H1 (cell line): ENCODE measurements around the gene TBC1D2. TPM values are rescaled to one million over a fixed set of nuclear protein-coding genes. Genes with fewer than 3 reads are reported as not detected.

ENCODE experiments used
- CTCF ChIA-PET: fragments of 300-600 bp; sonication (Branson Sonifier 250); formaldehyde crosslinking; loops from one replicate; lab custom pipeline; 2021; ENCODE audit not compliant: partially characterized antibody; lab: Charles Lee
- POLR2A ChIA-PET: fragments of 300-600 bp; sonication (Branson Sonifier 250); formaldehyde crosslinking; loops from one replicate; lab custom pipeline; 2021; ENCODE audit warnings: inconsistent platforms; ENCODE audit not compliant: partially characterized antibody; lab: Charles Lee
- DNase-seq, 2 experiments: peaks; one replicate each; pipeline versions ENCODE4 v3.0.0 to v3.0.0-alpha.2; 2010 to 2022; ENCODE audit warnings: low spot score in 2 of 2, low read depth in 1 of 2, mixed read lengths in 1 of 2
- FAIRE-seq: peaks from 2 replicates; lab custom pipeline; 2011; peaks lifted over from hg19 to GRCh38; lab: Jason Lieb, UNC
- H2AFZ ChIP-seq: 2 replicates; pipeline ENCODE4 v1.8.1; 2012; ENCODE audit warnings: low read length, inconsistent platforms
- H2AK5ac ChIP-seq: 2 replicates; pipeline ENCODE4 v1.6.1; 2013; ENCODE audit warnings: low read depth, low read length
- H2BK120ac ChIP-seq: replicated peaks from 2 replicates; pipeline ENCODE3; 2013; ENCODE audit warnings: low read depth, low read length, inconsistent platforms
- H2BK12ac ChIP-seq: 2 replicates; pipeline ENCODE4 v1.6.1; 2013; ENCODE audit warnings: low read depth, low read length
- H2BK15ac ChIP-seq: 2 replicates; pipeline ENCODE4 v1.6.1; 2013; ENCODE audit warnings: low read length
- H2BK20ac ChIP-seq: 2 replicates; pipeline ENCODE4 v1.6.1; 2013; ENCODE audit warnings: low read length
- H2BK5ac ChIP-seq: 2 replicates; pipeline ENCODE4 v1.6.1; 2013; ENCODE audit warnings: low read depth, low read length
- H3K14ac ChIP-seq: 2 replicates; pipeline ENCODE4 v1.6.1; 2013; ENCODE audit warnings: inconsistent platforms; ENCODE audit not compliant: insufficient read length
- H3K18ac ChIP-seq: 2 replicates; pipeline ENCODE4 v1.6.1; 2013; ENCODE audit warnings: low read length; ENCODE audit errors: extremely low read depth
- H3K23ac ChIP-seq: 2 replicates; pipeline ENCODE4 v1.6.1; 2013; ENCODE audit warnings: inconsistent platforms; ENCODE audit not compliant: insufficient read length
- H3K23me2 ChIP-seq: 2 replicates; pipeline ENCODE4 v1.6.1; 2013; ENCODE audit warnings: low read depth, low read length
- H3K27ac ChIP-seq: 2 replicates; pipeline ENCODE4 v1.6.1; 2011; ENCODE audit warnings: low read depth, low read length, inconsistent platforms
- H3K27me3 ChIP-seq, 4 experiments: replicated peaks in 1 of 4; 1 replicate in 1 of 4; 2 replicates in 3 of 4; pipeline versions ENCODE4 v1.6.1 to v1.8.1; 2011 to 2013; ENCODE audit warnings: low read length in 3 of 4, mild to moderate bottlenecking in 3 of 4, inconsistent platforms in 2 of 4, mixed read lengths in 2 of 4, moderate library complexity in 1 of 4; ENCODE audit not compliant: control insufficient read depth in 3 of 4, insufficient read depth in 3 of 4; ENCODE audit errors: extremely low read depth in 1 of 4
- H3K36me3 ChIP-seq, 4 experiments: 2 replicates each; pipeline versions ENCODE4 v1.6.1 to v1.8.1; 2011 to 2013; ENCODE audit warnings: mild to moderate bottlenecking in 4 of 4, low read length in 3 of 4, moderate library complexity in 2 of 4, control low read depth in 1 of 4, inconsistent platforms in 1 of 4; ENCODE audit not compliant: insufficient read depth in 4 of 4, control insufficient read depth in 2 of 4
- H3K4ac ChIP-seq: replicated peaks from 2 replicates; pipeline ENCODE3; 2013; ENCODE audit warnings: low read length, low read depth, mixed read lengths, inconsistent platforms; ENCODE audit not compliant: insufficient read length
- H3K4me1 ChIP-seq, 4 experiments: replicated peaks in 1 of 4; 1 replicate in 1 of 4; 2 replicates in 3 of 4; pipeline versions ENCODE4 v1.6.1 to v1.8.1; 2011 to 2013; ENCODE audit warnings: low read length in 3 of 4, inconsistent platforms in 2 of 4, mixed read lengths in 1 of 4; ENCODE audit not compliant: insufficient read depth in 4 of 4, control insufficient read depth in 3 of 4
- H3K4me2 ChIP-seq, 2 experiments: 2 replicates each; pipeline versions ENCODE4 v1.6.1 to v1.8.1; 2011 to 2013; ENCODE audit warnings: low read depth in 2 of 2, low read length in 2 of 2, control low read depth in 1 of 2, inconsistent platforms in 1 of 2, mild to moderate bottlenecking in 1 of 2; ENCODE audit not compliant: insufficient read depth in 1 of 2
- H3K4me3 ChIP-seq, 4 experiments: fragments of 200-600, 300-600 bp in 1 of 4; sonication (generic), shearing (Covaris generic), sonication (Bioruptor Twin) in 1 of 4; 2 replicates each; pipeline versions ENCODE4 v1.5.1 to v1.8.1; 2011 to 2016; ENCODE audit warnings: low read length in 4 of 4, low read depth in 3 of 4, control low read depth in 2 of 4, inconsistent platforms in 2 of 4, mild to moderate bottlenecking in 2 of 4, mixed read lengths in 1 of 4, moderate library complexity in 1 of 4; ENCODE audit not compliant: insufficient read depth in 2 of 4; ENCODE audit errors: extremely low read depth in 1 of 4
- H3K56ac ChIP-seq: replicated peaks from 2 replicates; pipeline ENCODE3; 2013; ENCODE audit warnings: low read depth, mild to moderate bottlenecking, mixed read lengths, low read length, inconsistent platforms; ENCODE audit not compliant: insufficient read length
- H3K79me1 ChIP-seq: 2 replicates; pipeline ENCODE4 v1.6.1; 2013; ENCODE audit warnings: low read depth, low read length, control low read depth
- H3K79me2 ChIP-seq, 2 experiments: 2 replicates each; pipeline versions ENCODE4 v1.6.1 to v1.8.1; 2012 to 2013; ENCODE audit warnings: low read length in 2 of 2, mild to moderate bottlenecking in 2 of 2, inconsistent platforms in 1 of 2; ENCODE audit not compliant: insufficient read depth in 2 of 2, control insufficient read depth in 1 of 2
- H3K9ac ChIP-seq, 4 experiments: replicated peaks in 1 of 4; 1 replicate in 1 of 4; 2 replicates in 3 of 4; pipeline versions ENCODE4 v1.6.1 to v1.8.1; 2011 to 2013; ENCODE audit warnings: low read depth in 3 of 4, low read length in 3 of 4, control low read depth in 2 of 4, mild to moderate bottlenecking in 2 of 4, moderate library complexity in 2 of 4, inconsistent platforms in 1 of 4; ENCODE audit errors: extremely low read depth in 1 of 4
- H3K9me3 ChIP-seq, 2 experiments: 2 replicates each; pipeline versions ENCODE4 v1.6.1 to v1.8.1; 2012 to 2013; ENCODE audit warnings: mild to moderate bottlenecking in 2 of 2, moderate library complexity in 2 of 2, control low read depth in 1 of 2, inconsistent platforms in 1 of 2, low read depth in 1 of 2, low read length in 1 of 2, mixed read lengths in 1 of 2; ENCODE audit not compliant: insufficient read depth in 2 of 2
- H4K20me1 ChIP-seq, 2 experiments: replicated peaks in 1 of 2; 2 replicates each; pipeline versions ENCODE3 to v1.8.1; 2011 to 2013; ENCODE audit warnings: inconsistent platforms in 2 of 2, low read length in 2 of 2, mild to moderate bottlenecking in 1 of 2; ENCODE audit not compliant: insufficient read depth in 2 of 2, control insufficient read depth in 1 of 2
- H4K5ac ChIP-seq: 2 replicates; pipeline ENCODE4 v1.6.1; 2013; ENCODE audit warnings: low read length, low read depth, mixed read lengths, inconsistent platforms; ENCODE audit not compliant: insufficient read length
- H4K8ac ChIP-seq: 2 replicates; pipeline ENCODE4 v1.8.0; 2013; ENCODE audit warnings: mild to moderate bottlenecking, moderate library complexity, low read length, inconsistent platforms; ENCODE audit not compliant: insufficient read depth; ENCODE audit errors: extremely low read depth
- H4K91ac ChIP-seq: replicated peaks from 2 replicates; pipeline ENCODE3; 2013; ENCODE audit warnings: low read length, mixed read lengths, inconsistent platforms; ENCODE audit not compliant: insufficient read length
- CBX8 ChIP-seq: fragments of 300-800, 300-1000 bp; sonication (generic); IDR thresholded peaks from 2 replicates; pipeline ENCODE4 v1.7.1; 2016; ENCODE audit warnings: low read depth, low read length, borderline replicate concordance
- EGR1 ChIP-seq: IDR thresholded peaks from 2 replicates; pipeline ENCODE4 v1.6.1; 2011; ENCODE audit warnings: low read depth, low read length, borderline replicate concordance
- KDM1A ChIP-seq: fragments of 200-600, 300-600 bp; sonication (generic); IDR thresholded peaks from 2 replicates; pipeline ENCODE4 v1.7.1; 2016; ENCODE audit warnings: mild to moderate bottlenecking, low read length, borderline replicate concordance
- PHF8 ChIP-seq: fragments of 200-600 bp; sonication (generic); conservative IDR thresholded peaks from 2 replicates; pipeline ENCODE4 v1.7.1; 2012; ENCODE audit warnings: low read depth, mild to moderate bottlenecking, inconsistent platforms, low read length, moderate library complexity
- RXRA ChIP-seq: IDR thresholded peaks from 2 replicates; pipeline ENCODE4 v1.6.1; 2011; ENCODE audit warnings: low read depth, mild to moderate bottlenecking, low read length, moderate library complexity; ENCODE audit not compliant: insufficient read depth
- SAP30 ChIP-seq: fragments of 300-600 bp; sonication (generic); IDR thresholded peaks from 2 replicates; pipeline ENCODE4 v1.7.1; 2012; ENCODE audit warnings: low read length, moderate library complexity, mild to moderate bottlenecking, inconsistent platforms; ENCODE audit not compliant: insufficient read depth, insufficient replicate concordance
- SIN3A ChIP-seq, 2 experiments: IDR thresholded peaks in 1 of 2; conservative IDR thresholded peaks in 1 of 2; 2 replicates each; pipeline ENCODE4 v1.6.1; 2011 to 2012; ENCODE audit warnings: low read length in 2 of 2, improper control_type of control experiment in 1 of 2, low read depth in 1 of 2, mild to moderate bottlenecking in 1 of 2
- WGBS, 2 experiments: shearing (Covaris generic) in 1 of 2; methylation state at CpG; one replicate each; pipeline versions ENCODE4 v1.1.6 to v1.1.7; 2013 to 2015; ENCODE audit warnings: low lambda C conversion rate in 2 of 2, mixed read lengths in 2 of 2, inconsistent platforms in 1 of 2, low coverage in 1 of 2, missing lambda C conversion rate in 1 of 2; ENCODE audit not compliant: insufficient replicate concordance in 2 of 2, insufficient coverage in 1 of 2, insufficient read length in 1 of 2; ENCODE audit errors: extremely low coverage in 1 of 2, missing lambda C conversion rate in 1 of 2; 5-methylcytosine and 5-hydroxymethylcytosine counted together
- polyA plus RNA-seq, 7 experiments: library from polyadenylated mRNA; depleted of rRNA in 3 of 7; stranded (reverse) in 5 of 7; unstranded in 2 of 7; fragments of >200 nt in 5 of 7; fragments of 200-250 nt in 2 of 7; gene quantifications; 1 replicate in 5 of 7; 2 replicates in 1 of 7; 4 replicates in 1 of 7; pipeline versions ENCODE4 v1.2.1 to v1.2.3, GENCODE V29; 2011 to 2013; ENCODE audit warnings: missing spikeins in 2 of 7, mixed read lengths in 2 of 7
- total RNA-seq: library from RNA; stranded (reverse); fragmentation: NEBNext Ultra II Directional; extraction: Animal tissue kit (Norgen Biotek cat#: 25700); gene quantifications from 2 replicates; pipeline ENCODE4 v1.2.1, GENCODE V29; 2021
- TF ChIP-seq, protein P1 (sequence below): IDR thresholded peaks from 2 replicates; pipeline ENCODE4 v1.6.1; 2012; ENCODE audit warnings: inconsistent platforms
- TF ChIP-seq, protein P2 (sequence below): IDR thresholded peaks from 2 replicates; pipeline ENCODE4 v1.6.1; 2012; ENCODE audit warnings: inconsistent platforms

TBC1D2 gene
- total and polyA plus RNA-seq, 2 of the 8 experiments (the other 6 are each of a cell fraction or from before 2014, with no cell fraction given), result 7.4 TPM

DNA sequence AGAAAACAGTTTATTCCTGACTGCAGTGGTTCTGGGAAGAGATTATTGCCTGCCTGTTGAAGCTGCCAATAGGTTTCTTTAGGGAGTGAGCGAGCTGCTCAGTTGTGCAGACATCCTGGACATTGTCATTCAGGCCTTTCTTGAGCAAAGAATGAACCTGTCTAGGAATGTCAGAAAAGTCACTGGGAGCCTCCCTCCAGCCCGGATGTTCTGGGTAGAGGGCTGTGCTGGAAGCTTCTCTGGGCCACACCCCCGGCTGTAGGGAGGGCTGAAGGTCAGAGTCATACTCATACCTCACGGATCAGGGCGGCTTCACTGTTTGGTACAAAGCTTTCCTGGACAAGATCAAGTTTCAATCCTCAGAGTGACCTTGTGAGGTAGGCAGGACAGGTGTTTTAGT is 33.4 kb upstream of the TBC1D2 start:
- Histone ChIP-seq H4K20me1 (no peaks in the 10 kb centered on the region), H3K23me2 (no peaks in the 10 kb centered on the region), H3K23ac (no peak overlapping the region), H3K4me1 (no peaks in the 10 kb centered on the region), H2BK20ac (peak overlapping the region; percentile 21; the same call in 1 of the 2 replicates), H4K91ac (no peak overlapping the region), H2AFZ (no peak overlapping the region), H2AK5ac (no peak overlapping the region), H4K8ac (no peak overlapping the region), H3K18ac (no peak overlapping the region), H3K79me2 (no peaks in the 10 kb centered on the region), H3K4me3 (no peak overlapping the region), H4K5ac (no peak overlapping the region), H3K56ac (no peak overlapping the region), H3K4me2 (no peak overlapping the region), H2BK12ac (no peak overlapping the region), H3K4ac (no peak overlapping the region), H3K27ac (no peak overlapping the region)
- DNase-seq (no peak), FAIRE-seq (no peak)
- WGBS, 2 experiments, result 86% methylated on average over 5 of the region's 5 CpGs; no CpG with 5 or more reads in 1 of the 2 experiments
- POLR2A ChIA-PET, result interaction anchor here (1.6 kb wide), 1 partner anchor 11 kb away, joined by 4 read pairs; no protein-coding TSS in a partner anchor
- TF ChIP-seq RXRA, result no peak
- no peak for TF ChIP-seq SIN3A (conservative IDR thresholded peaks at IDR 0.05 in 1 of 2, IDR thresholded peaks at IDR 0.05 in 1 of 2; ENCODE audit: low read depth in 1 of 2, low read length in 2 of 2)
- TF ChIP-seq, protein P1, sequence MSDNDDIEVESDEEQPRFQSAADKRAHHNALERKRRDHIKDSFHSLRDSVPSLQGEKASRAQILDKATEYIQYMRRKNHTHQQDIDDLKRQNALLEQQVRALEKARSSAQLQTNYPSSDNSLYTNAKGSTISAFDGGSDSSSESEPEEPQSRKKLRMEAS, result no peak
- no peak for TF ChIP-seq SAP30
- TF ChIP-seq KDM1A, result no peak
- TF ChIP-seq, protein P2, sequence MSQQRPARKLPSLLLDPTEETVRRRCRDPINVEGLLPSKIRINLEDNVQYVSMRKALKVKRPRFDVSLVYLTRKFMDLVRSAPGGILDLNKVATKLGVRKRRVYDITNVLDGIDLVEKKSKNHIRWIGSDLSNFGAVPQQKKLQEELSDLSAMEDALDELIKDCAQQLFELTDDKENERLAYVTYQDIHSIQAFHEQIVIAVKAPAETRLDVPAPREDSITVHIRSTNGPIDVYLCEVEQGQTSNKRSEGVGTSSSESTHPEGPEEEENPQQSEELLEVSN, result no peak
- no peak for TF ChIP-seq PHF8
- no peak for TF ChIP-seq EGR1
- no peak for TF ChIP-seq CBX8
- TF ChIP-seq, all 59 proteins: peak for 0
- no peaks in the 10 kb centered on the region for H3K79me1 ChIP-seq
- 0 out of 2 replicates have a peak overlapping the region, but pooled peaks have one; percentile 19 for H2BK5ac ChIP-seq
- H3K36me3 ChIP-seq, result no peaks in the 10 kb centered on the region
- H3K9me3 ChIP-seq, result no peaks in the 10 kb centered on the region
- CTCF ChIA-PET, result interaction anchor here (0.7 to 2.8 kb wide), 5 partner anchors 15 to 354 kb away, joined by 3 to 10 read pairs (median 3); no protein-coding TSS in a partner anchor
- H3K14ac ChIP-seq, result no peak overlapping the region
- peak overlapping the region; percentile 25; the same call in 1 of the 2 replicates for H2BK15ac ChIP-seq
- H3K9ac ChIP-seq, result no peak overlapping the region
- peaks cover 0 to 2% (median 0%) of the 10 kb centered on the region in 4 experiments; a peak in 2 of 7 replicates for H3K27me3 ChIP-seq
- no peak overlapping the region for H2BK120ac ChIP-seq
